Loucy (cell line): ENCODE results near the gene PHF8.

ENCODE experiments used
- H2AFZ ChIP-seq: fragments of 200-600 bp; sonication (generic); 2 replicates; pipeline ENCODE4 v1.6.0; 2016; ENCODE audit warnings: antibody characterized with exemption, mild to moderate bottlenecking, low read length, moderate library complexity
- H3F3A ChIP-seq: fragments of 200-600 bp; 2 replicates; pipeline ENCODE4 v1.6.0; 2016; ENCODE audit warnings: antibody characterized with exemption, low read depth, mild to moderate bottlenecking
- H3K27me3 ChIP-seq: fragments of 200-600 bp; sonication (generic); 2 replicates; pipeline ENCODE4 v1.6.1; 2014; ENCODE audit warnings: low read length, mild to moderate bottlenecking; ENCODE audit not compliant: insufficient read depth, poor library complexity, severe bottlenecking
- H3K36me3 ChIP-seq: fragments of 200-600 bp; sonication (generic); 2 replicates; pipeline ENCODE4 v1.6.1; 2016; ENCODE audit warnings: low read length; ENCODE audit not compliant: insufficient read depth
- H3K4me1 ChIP-seq: fragments of 200-600 bp; sonication (generic); 2 replicates; pipeline ENCODE4 v1.5.1; 2014; ENCODE audit warnings: low read length, mild to moderate bottlenecking; ENCODE audit not compliant: insufficient read depth, poor library complexity, severe bottlenecking
- H3K4me2 ChIP-seq: fragments of 200-600 bp; sonication (generic); 2 replicates; pipeline ENCODE4 v1.6.0; 2014; ENCODE audit warnings: antibody characterized with exemption, low read length, low read depth, mild to moderate bottlenecking; ENCODE audit not compliant: poor library complexity, severe bottlenecking
- H3K4me3 ChIP-seq: fragments of 200-600 bp; sonication (generic); 2 replicates; pipeline ENCODE4 v1.5.1; 2014; ENCODE audit warnings: low read length, mild to moderate bottlenecking, mixed read lengths; ENCODE audit not compliant: poor library complexity, severe bottlenecking
- H3K79me2 ChIP-seq: fragments of 200-600 bp; sonication (generic); 2 replicates; pipeline ENCODE4 v1.6.1; 2014; ENCODE audit warnings: low read length; ENCODE audit not compliant: insufficient read depth
- H3K9ac ChIP-seq: fragments of 200-600 bp; sonication (generic); 2 replicates; pipeline ENCODE4 v1.6.0; 2014; ENCODE audit warnings: mild to moderate bottlenecking, low read depth, low read length, moderate library complexity; ENCODE audit not compliant: poor library complexity, severe bottlenecking
- H3K9me2 ChIP-seq: fragments of 200-600 bp; sonication (generic); replicated peaks from 2 replicates; pipeline ENCODE4 v1.6.1; 2016; ENCODE audit warnings: low read depth, low read length, mixed read lengths
- H3K9me3 ChIP-seq: fragments of 200-600 bp; sonication (generic); 2 replicates; pipeline ENCODE4 v1.6.1; 2014; ENCODE audit warnings: mild to moderate bottlenecking, antibody characterized with exemption, low read length, low read depth; ENCODE audit not compliant: insufficient read depth
- H4K20me1 ChIP-seq: fragments of 200-600 bp; sonication (generic); 2 replicates; pipeline ENCODE4 v1.6.0; 2014; ENCODE audit warnings: antibody characterized with exemption, low read length, mild to moderate bottlenecking; ENCODE audit not compliant: insufficient read depth, poor library complexity, severe bottlenecking
- EZH2phosphoT487 ChIP-seq: fragments of 200-600 bp; IDR thresholded peaks from 2 replicates; pipeline ENCODE4 v1.6.1; 2018; ENCODE audit warnings: antibody characterized with exemption, mild to moderate bottlenecking, moderate library complexity, borderline replicate concordance
- TF ChIP-seq, protein P1 (sequence below): fragments of 200-600 bp; sonication (generic); conservative IDR thresholded peaks from 2 replicates; pipeline ENCODE4 v1.5.1; 2014; ENCODE audit warnings: mild to moderate bottlenecking, antibody characterized with exemption, low read length

PHF8 gene

DNA sequence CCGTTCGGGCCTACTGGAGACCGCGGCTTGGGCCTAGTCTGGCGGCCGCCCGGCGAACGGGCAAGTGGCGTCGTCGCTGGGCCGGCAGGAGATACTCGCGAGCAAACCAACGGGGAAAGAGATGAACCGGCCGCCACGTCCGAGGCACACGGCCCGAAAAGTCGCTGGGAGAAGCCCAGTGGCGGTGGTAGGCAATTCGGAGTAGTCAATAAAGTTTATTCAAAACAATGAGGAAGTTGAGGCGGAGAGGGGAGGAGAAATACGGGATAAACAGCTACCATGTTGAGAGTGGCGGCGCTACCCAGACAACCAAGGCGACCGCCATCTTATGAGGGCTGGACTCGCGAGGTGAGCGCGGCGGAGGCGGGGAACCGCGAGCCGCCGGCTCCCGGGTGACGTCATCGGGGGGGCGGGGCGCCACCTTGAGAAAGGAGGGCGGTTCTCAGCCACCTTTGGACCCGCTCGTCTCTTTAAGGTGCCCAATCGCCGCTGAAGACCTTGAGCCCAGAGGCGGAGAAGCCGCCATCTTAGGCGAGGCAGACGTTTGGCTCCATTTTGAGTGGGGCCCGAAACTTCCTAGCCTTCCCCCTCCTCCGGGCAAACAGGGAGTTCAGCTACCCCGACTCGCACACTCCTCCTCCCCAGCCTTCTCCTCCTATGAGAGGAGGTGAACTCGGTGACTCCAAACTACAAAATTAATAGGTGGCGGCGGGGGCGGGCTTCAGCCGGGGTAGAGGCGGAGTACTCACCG is at the start of gene PHF8:
PHF8 (minus strand) TSS at position 348 of the 751 bp plus-strand sequence. CDS start 1,745 bp downstream, outside the sequence.
- no peaks in the 10 kb centered on the region for H3K9me3 ChIP-seq

DNA sequence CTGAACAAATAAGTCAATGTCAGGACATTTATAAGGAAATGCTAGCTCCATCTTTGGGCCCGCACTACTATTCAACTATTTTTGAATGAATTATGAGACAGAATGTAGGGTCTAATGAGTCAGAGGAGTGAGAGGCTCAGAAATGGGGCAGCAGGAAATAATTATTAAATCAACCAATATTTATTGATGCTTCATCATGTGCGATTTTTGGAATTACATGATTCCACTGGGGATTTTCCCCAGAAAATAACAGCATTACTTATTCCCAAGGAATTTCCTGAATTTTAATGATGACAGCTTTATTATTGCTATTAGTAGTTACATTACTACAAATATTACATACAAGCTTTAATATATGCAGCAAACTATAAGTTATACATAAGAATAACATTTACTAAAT is 49.3 kb upstream of the PHF8 start:
- Histone ChIP-seq H3K9me2 (no peaks in the 10 kb centered on the region), H3K4me2 (no peak overlapping the region), H3K79me2 (no peaks in the 10 kb centered on the region), H3K4me1 (no peaks in the 10 kb centered on the region), H4K20me1 (no peaks in the 10 kb centered on the region), H3K9me3 (no peaks in the 10 kb centered on the region), H2AFZ (no peak overlapping the region), H3F3A (no peaks in the 10 kb centered on the region), H3K4me3 (no peak overlapping the region), H3K36me3 (no peaks in the 10 kb centered on the region), H3K27me3 (no peaks in the 10 kb centered on the region), H3K9ac (no peak overlapping the region)
- TF ChIP-seq, protein P1, sequence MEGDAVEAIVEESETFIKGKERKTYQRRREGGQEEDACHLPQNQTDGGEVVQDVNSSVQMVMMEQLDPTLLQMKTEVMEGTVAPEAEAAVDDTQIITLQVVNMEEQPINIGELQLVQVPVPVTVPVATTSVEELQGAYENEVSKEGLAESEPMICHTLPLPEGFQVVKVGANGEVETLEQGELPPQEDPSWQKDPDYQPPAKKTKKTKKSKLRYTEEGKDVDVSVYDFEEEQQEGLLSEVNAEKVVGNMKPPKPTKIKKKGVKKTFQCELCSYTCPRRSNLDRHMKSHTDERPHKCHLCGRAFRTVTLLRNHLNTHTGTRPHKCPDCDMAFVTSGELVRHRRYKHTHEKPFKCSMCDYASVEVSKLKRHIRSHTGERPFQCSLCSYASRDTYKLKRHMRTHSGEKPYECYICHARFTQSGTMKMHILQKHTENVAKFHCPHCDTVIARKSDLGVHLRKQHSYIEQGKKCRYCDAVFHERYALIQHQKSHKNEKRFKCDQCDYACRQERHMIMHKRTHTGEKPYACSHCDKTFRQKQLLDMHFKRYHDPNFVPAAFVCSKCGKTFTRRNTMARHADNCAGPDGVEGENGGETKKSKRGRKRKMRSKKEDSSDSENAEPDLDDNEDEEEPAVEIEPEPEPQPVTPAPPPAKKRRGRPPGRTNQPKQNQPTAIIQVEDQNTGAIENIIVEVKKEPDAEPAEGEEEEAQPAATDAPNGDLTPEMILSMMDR = no peak
- TF ChIP-seq EZH2phosphoT487 = no peak

More for the DNA sequence above, at the start of gene PHF8:
- no peaks in the 10 kb centered on the region for H3K27me3 ChIP-seq
- TF ChIP-seq EZH2phosphoT487 = no peak
- TF ChIP-seq, protein P1 = no peak
- H3K4me3 ChIP-seq = peak within 1 kb of the TSS; percentile 91
- H3K9ac ChIP-seq = peak within 1 kb of the TSS; percentile 88
- no peaks in the 10 kb centered on the region for H3F3A ChIP-seq
- H3K4me1 ChIP-seq = peaks cover 11% of the 10 kb centered on the region
- H3K36me3 ChIP-seq = no peaks in the 10 kb centered on the region
- H4K20me1 ChIP-seq = no peaks in the 10 kb centered on the region
- H3K9me2 ChIP-seq = no peaks in the 10 kb centered on the region
- peak within 1 kb of the TSS; percentile 89 for H2AFZ ChIP-seq
- H3K4me2 ChIP-seq = peak within 1 kb of the TSS; percentile 90
- H3K79me2 ChIP-seq = peaks cover 12% of the 10 kb centered on the region

DNA sequence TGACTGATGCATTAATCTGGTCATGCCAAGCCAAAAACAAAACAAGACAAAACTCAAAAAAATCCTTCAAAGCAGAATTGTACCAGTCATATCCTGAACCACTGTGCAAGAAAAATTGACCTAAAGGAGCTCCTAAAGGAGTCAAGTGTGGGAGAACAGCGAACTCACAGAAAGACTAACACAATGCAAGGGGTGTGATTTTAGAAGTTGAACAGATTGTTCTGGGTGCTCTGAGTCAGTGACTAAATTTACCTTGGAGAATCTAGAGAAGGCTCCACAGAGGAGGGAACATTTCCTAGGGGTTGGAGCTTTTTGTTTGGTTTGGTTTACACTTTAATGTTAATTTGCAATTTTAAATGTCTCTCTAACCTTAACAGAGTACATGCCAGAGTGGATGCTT is 48.9 kb upstream of the PHF8 start:
- TF ChIP-seq, protein P1 = no peak
- TF ChIP-seq EZH2phosphoT487 = no peak
- Histone ChIP-seq H3K79me2 (no peaks in the 10 kb centered on the region), H3K4me3 (no peak overlapping the region)

More for the DNA sequence above, 48.9 kb upstream of the PHF8 start:
- H3K9me3 ChIP-seq = no peaks in the 10 kb centered on the region
- no peaks in the 10 kb centered on the region for H3K4me1 ChIP-seq
- H3F3A ChIP-seq = no peaks in the 10 kb centered on the region
- no peak overlapping the region for H3K4me2 ChIP-seq
- H2AFZ ChIP-seq = no peak overlapping the region
- no peaks in the 10 kb centered on the region for H3K36me3 ChIP-seq
- H3K27me3 ChIP-seq = no peaks in the 10 kb centered on the region
- H3K9ac ChIP-seq = no peak overlapping the region
- H3K9me2 ChIP-seq = no peaks in the 10 kb centered on the region
- no peaks in the 10 kb centered on the region for H4K20me1 ChIP-seq
